HG02852 (cell line): ENCODE results near the gene MACROD2.
"Not testable (repeated sequence)": the region's sequence is repeated elsewhere in the genome, so short reads cannot be mapped to it uniquely, and the experiment has no call there.

Experiments
- ATAC-seq: cut with Tn5 transposase; IDR thresholded peaks from one replicate; pipeline ENCODE4 v1.9.1; 2021; ENCODE audit warnings: mild to moderate bottlenecking, moderate library complexity; ENCODE audit not compliant: unreplicated experiment

MACROD2 gene

DNA sequence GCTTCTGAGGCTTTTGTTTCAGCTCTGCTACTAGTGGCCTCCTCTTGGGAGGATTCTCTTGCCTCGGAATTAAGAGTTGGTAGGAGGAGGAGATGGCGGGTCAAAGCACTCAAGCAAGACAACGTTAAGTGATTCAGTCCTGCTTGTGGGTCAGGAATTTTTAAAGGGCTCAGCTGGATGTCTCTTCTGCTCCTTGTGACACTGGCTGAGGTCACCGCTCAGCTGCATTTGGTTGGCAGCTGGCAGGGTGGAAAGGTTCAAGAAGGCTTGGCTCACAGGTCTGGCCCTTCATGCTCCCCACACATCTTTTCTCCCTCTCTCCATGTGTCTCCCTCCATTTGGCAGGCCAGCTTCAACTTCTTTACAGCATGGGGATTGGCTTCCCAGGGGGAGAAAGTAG, 1936.6 kb downstream of the MACROD2 start:
- ATAC-seq = no peak

GRCh38 chr20:15937179-15937578, 1941.9 kb downstream of the MACROD2 start:
- ATAC-seq = peak; percentile 95

DNA sequence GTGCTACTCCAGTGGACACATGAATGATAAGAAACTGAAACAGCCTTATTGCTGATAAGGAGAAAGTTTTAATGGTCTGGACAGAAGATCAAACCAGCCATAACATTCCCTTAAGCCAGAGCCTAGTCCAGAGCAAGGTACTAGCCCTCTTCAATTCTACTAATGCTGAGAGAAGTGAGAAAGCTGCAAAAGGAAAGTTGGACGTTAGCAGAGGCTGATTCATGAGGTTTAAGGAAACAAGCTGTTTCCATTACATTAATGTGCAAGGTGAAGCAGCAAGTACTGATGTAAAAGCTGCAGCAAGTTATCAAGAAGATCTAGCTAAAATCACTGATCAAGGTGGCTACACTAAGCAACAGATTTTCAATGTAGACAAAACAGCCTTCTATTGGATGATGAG, 1943.5 kb downstream of the MACROD2 start:
- ATAC-seq = no peak

GRCh38 chr20:15940127-15940526, 1944.8 kb downstream of the MACROD2 start:
- no peak for ATAC-seq

DNA sequence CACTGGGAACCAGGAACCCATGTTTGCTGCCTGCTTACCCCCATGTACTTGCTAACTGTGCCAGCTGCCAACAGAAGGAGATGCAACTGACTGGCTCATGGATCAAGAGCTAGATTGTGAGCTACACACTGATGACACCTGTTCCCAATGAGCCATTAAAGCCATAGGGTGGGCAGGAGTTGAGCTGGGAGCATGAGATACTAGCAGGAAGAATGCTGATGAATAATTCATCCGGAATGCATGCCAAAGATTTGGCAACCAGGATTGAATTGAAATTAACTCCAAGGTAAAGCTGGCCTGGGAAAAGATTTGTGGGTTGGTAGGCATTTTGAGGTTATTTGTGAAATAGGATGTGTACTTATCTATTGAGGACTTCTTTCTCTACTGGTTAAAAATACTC, 1946.8 kb downstream of the MACROD2 start:
- ATAC-seq = no peak

- no peak for ATAC-seq
These were observed 1950.0 kb downstream of the MACROD2 start for GRCh38 chr20:15945289-15945688.

GRCh38 chr20:15949391-15949790, 1954.1 kb downstream of the MACROD2 start:
- no peak for ATAC-seq

GRCh38 chr20:15951658-15952057, 1956.3 kb downstream of the MACROD2 start:
- ATAC-seq = no peak

- ATAC-seq = no peak
These were observed 1962.8 kb downstream of the MACROD2 start for GRCh38 chr20:15958142-15958541.

DNA sequence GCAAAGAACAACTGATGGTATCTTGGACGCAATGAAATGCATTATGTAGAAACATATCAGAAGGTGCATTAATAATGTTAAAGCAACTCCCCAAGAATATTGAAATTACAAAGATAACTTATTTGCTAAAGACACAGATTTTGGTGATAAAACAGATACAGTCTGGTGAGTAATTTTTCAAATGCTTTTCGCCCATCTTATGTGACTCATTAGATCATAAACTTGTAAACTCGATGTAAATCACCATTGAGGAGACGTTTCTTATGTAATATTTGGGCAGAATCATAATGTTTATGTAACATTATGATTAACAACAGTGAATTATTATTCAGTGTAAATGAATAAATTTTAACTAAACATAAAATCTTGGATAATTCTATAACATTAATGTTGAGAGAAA, 1969.8 kb downstream of the MACROD2 start:
- ATAC-seq = no peak

DNA sequence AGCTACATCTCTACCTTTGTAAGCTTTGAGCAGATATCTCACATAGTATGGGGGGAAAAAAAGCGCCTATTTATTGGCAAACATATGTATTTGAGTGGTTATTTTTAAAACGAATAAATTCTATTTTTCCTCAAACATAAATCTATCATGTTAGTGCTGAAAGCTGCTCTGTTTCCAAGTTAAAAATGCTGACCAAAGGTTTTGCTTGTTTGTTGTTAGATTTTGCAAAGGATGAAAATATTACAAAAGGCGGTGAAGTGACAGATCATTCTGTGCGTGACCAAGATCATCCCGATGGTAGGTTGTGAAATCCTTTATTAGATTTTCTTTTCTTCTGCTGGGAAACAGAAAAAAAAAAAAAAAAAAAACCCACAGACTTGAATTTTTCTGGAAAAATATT, 1972.0 kb downstream of the MACROD2 start:
- no peak for ATAC-seq

DNA sequence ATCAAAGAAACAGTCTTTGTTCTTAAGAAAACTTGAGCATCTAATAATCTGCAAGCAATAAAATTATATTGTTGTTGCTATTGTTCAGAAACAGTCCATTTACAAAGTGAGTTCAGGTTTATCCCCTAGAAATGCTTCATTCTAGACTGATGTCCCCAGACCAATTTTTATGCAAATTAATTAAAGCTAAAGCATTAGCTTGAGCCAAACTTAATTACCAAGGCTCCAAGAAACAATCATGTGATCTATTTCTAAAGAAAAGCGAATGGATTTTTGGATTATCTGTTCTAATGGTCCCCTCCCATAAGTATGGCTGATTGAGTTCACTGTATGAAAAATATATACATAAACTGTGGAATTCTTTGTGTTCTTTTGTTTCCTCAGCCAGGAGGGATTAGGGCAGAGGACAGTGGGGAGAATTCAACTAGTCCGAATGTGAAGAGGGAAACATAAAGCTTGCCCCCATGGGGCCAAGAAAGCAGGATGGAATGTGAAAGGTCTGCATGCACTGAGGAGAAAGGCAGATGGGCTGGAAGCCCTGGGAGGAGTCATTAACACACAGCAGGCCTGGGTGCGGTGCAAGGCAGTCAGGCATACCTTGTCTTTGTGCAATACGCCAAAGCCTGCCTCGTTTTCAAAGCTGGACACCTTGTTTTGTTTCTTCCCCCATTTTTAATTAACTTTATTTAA, 1980.9 kb downstream of the MACROD2 start:
- ATAC-seq = no peak

DNA sequence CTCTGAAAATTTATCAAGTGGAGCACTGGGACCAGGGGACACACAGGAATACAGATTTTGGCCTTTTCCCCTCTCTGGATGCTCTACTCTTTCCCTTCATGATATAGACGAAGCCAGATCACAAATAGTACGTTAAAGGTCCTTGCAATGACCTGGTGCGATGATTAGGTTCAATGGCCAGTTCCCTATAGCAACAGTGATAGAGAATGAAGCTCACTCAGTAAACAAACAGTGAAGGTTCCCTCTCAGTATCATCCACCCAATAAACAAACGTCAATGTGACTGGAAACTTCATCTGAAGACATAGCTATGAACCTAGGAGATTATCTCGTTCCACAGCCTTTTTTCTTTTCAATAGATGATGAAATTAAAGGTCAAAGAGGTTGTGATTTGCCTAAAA, 1981.7 kb downstream of the MACROD2 start:
- ATAC-seq = no peak

- ATAC-seq = no peak
These were observed 1982.4 kb downstream of the MACROD2 start for GRCh38 chr20:15977758-15978157.

DNA sequence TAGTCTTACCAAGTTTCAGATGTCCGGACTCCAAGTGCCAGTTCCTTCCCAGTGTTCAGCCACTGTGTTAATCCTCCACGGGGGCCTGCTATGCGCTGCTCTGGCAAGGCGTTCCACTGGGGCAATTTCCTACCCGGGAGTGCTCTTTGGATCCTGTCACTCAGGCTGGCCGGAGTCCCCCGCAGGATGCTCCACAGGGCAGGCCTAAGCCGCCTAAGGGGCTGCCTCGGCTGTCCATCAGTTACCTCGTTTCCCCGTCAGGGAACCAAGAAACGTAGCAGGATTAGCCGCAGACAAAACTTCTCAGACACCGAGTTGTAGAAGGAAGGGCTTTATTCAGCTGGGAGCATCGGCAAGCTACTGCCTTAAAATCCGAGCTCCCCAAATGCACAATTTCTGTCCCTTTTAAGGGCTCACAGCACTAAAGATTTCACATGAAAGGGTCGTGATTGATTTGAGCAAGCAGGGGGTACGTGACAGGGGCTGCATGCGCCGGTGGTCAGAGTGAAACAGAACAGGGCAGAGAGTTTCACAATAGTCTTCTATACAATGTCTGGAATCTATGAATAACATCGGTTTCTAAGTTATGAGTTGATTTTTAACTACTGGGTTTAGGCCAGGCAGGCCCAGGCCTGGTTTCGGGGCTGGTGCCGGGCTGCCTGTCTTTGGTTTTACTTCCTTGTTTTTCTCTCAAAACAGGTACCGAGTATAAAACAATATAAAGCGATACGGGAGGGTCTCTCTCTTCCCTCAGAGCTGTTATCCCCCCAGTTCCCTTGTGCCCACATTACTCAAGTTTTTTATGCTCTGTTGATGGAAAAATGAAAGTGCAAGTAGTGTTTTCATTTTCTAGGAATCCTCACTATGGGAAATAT, 1990.4 kb downstream of the MACROD2 start:
- not testable (repeated sequence) for ATAC-seq

- peak; percentile 92 for ATAC-seq
These were observed 1991.4 kb downstream of the MACROD2 start for GRCh38 chr20:15986690-15987089.

- no peak for ATAC-seq
These were observed 1996.0 kb downstream of the MACROD2 start for GRCh38 chr20:15991279-15991678.

- no peak for ATAC-seq
These were observed 1997.2 kb downstream of the MACROD2 start for GRCh38 chr20:15992564-15992963.

DNA sequence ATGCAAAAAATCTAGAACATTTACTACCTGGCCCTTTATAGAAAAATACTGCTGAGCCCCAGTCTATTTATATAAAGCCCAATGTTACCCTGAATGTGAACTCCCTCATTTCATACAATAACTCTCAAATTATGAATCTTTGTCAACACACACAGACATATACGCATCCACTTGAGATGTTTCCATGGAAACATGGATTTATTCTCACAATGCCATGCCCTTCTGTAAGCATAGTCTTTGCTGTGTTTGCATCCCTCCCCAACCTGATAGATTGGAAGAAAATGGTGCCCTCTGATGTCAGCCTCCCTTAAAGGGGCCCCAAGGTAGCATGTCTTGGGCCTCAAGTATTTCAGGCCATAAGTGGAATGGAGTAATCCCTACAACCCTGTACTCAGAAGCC, 2004.8 kb downstream of the MACROD2 start:
- no peak for ATAC-seq

GRCh38 chr20:16001286-16001685, 2006.0 kb downstream of the MACROD2 start:
- ATAC-seq = no peak

DNA sequence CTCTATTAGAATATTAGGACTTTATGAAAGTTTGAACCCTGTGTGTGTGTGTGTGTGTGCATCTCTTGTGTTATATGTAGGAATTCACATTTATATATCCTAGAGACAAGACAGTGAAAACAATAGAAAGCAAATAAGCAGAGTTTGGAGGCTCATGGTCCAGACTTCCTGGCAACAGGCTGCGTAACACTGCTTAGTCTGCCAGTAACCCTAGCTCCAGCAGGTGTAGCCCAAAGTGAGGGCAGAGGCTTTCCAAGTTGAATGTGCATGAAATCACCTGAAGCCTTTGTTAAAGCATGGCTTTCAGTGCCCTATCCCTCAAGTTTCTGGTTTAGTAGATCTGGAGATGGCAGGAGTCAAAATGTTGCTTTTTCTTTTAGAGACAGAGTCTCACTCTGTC, 2008.0 kb downstream of the MACROD2 start:
- ATAC-seq = no peak

DNA sequence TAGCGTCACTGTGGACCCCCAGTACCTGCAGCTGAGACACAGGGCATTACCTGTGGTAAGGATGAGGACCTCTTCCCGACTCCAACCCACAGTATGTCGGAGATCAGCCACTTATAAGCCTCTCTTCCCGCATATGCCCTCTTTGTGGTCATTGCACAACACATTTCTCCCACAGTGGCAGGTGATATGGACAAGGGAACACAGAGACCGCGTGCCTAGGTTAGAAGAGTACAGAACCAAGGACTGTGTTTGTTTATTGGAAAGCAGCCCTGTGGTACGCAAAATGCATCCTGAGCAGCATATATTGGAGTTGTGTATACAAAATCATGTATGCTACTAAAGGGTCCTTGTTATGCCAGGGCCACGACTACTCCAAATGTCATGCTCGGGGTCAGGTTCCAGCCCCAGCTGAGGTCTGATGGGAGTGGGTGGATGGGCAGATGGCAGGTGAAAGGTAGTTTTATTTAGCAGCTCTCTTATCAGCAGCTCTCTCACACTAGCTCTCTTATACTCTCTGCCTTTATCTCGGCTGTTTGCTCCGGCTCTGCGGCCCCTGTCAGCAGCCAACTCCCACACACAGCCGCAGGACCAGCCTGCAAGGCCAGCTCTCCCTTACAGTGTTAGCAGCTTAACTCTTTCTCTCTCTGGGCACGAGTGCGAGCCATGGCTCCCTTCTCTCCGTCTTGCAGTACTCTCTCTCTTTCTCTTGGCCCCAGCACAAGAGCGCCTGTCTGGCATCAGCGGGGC, 2009.0 kb downstream of the MACROD2 start:
- ATAC-seq = no peak
